Activated gamma-delta T cell treated with Interleukin-2 at 50 U/mL for 16 hours (primary cell): ENCODE data around the gene PALLD.
"Not testable (repeated sequence)": the region's sequence is repeated elsewhere in the genome, so short reads cannot be mapped to it uniquely, and the experiment has no call there.

Source experiments
- DNase-seq: peaks from one replicate; pipeline ENCODE4 v3.0.0-alpha.2; 2020

PALLD gene

DNA sequence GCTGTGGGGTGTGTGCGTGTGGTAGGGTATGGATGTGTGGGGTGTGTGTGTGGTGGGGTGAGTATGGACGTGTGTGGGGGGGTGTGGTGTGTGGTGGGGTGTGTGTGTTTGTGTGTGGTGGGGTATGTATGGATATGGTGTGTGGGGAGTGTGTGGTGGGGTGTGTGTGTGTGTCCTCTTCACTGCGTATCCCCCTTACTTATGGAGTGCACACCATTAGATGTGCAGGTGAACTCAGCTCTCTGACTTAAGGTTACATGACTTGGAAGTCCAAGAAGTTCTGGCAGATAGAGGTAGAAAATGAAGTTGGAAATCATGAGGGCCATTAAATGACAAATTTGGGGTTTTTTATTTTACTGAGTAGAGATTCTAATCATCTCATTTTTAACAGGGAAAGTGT, 182.5 kb downstream of the PALLD start:
- DNase-seq, result no peak

DNA sequence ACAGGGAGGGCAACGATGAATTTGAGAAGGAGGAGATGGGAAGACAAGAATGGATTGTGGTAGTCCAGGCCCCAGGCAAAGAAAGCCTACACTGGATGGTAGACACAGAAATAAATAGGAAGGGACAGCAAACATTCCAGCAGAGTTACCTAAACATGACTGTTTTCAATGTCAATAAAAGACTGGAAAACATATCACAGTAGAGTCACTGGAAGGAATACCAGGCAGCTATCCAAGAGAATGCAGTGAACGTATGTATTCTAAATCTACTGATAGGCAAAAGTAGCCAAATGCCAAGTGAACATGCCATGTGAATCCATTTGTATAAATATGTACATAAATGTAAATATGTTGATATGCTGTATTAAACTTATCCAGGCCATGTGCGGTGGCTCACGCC, 183.0 kb downstream of the PALLD start:
- DNase-seq, result no peak

DNA sequence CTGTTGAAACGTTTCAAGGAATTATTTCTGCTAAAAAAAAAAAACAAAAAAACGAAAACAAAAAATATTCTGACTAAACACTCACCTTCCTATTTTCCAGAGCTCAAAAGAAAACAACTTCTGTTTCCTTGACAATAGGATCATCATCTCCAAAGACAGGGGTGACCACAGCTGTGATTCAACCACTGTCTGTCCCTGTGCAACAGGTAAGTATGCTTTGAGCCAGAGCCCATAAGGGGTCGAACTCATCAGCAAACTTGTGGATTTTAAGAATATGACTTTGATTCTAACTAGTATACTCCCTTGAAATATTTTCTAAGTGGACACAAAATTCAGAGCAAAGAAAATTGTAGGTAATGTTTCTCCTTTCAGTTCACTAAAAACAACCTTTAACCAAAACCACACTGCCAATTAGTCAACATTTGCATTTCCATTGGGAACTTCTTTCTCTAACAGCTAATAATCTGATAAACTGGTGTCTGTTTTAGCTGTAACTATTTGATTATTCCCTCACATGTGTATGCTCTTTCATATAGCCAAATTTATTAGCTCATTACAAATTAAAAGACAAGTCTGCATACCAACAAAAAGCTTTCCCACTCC, 186.1 kb downstream of the PALLD start:
- DNase-seq, result no peak

DNA sequence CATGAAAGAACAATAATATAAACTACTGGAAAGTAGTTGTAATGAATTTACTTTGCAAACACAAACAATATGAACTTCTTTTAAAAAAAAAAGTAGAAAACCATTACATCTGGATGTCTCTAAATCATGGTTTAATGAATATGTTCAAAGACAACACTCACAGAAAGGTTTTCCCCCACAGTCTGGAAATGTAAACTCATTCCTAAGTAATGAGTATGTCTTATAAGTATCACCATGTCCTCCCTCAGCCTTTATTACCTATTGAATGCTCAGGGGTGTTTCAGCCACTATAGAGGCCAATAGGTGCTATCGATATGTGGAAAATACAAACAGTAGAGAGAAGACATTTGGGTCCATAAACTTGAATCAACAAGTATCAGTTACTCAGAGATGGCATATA, 186.7 kb downstream of the PALLD start:
- DNase-seq, result no peak

DNA sequence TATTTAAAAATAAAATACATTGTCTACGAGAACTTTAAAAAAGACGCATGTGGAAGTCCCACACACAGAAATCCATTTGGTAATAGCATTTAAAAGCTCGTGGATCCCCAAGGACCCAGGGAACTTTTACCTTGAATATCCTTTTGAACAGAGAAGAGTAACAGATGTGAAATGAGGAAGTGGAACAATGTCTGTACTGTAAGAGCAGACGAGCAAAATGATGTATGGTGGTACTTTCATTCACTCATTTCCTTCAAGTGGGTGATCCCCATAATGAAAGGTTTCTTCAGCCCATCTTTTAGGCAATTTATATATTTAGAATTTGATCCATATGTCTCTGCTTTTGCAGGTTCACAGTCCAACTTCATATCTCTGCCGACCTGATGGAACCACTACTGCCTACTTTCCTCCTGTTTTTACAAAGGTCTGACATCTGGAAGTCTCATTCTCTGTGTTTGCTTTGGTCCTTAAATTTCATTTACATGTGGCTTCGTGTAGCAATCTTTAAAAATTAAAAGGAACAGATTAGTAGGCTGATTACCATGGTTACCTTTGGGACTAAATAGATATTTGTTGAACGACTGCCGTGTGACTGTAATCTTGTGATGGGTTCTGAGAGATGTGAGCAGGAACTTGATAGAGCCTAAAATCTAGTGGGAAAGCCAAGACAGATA, 188.4 kb downstream of the PALLD start:
- no peak for DNase-seq

DNA sequence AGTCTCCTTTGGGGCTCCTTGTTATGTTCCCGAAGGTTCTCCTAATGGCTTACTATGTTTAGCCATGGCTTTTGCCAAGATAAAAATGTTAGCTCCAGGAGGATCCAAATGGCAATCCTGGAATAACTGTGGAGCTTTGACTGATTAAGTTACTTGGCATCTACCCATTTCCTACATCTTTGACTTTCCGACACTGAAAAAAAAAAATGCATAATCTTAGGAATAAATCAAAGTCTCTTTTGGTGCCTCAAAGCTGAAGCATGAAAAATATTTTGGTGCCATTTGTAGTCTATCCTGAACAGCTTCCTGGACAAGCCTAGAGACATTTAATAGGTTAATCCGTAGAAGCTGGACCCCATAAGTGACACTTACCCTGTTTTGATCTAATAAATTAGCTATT, 191.7 kb downstream of the PALLD start:
- no peak for DNase-seq

DNA sequence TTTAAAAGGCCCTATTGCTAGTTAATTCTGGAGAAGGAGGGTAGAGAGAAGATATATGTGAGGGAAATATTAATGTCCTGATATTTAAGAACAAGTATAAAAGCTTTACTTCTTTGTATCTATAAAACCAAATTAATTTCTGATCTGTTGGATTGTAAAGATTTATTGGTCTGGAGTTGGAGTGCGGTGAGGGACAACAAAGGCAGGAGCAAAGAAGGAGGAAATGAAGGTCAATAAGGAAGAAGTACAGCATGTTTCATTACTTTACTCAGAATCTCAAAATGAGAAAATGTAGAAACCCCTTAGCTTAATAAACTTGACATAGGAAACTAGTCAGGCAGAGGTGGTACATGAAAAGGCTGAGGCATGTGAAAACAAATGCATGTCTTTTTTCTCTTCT, 192.9 kb downstream of the PALLD start:
- no peak for DNase-seq

DNA sequence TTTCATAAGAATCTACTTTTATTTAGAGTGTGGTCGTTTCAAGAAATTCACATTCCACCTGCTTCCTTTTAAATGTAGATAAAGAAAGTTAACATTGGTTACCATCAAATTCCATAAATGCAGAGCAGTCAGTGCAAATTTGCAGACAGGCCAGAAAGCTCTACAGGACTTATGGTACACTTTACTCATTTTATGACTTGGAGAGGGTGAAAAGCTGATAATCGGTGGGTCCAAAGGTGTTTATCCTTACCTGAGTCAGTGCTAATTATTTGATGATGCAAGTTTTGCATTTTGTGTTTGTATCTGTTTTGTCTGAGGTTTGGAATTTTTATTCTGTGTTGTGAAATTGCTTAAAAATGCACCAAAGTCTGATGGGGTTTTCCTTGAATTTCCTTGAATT, 193.3 kb downstream of the PALLD start:
- no peak for DNase-seq

DNA sequence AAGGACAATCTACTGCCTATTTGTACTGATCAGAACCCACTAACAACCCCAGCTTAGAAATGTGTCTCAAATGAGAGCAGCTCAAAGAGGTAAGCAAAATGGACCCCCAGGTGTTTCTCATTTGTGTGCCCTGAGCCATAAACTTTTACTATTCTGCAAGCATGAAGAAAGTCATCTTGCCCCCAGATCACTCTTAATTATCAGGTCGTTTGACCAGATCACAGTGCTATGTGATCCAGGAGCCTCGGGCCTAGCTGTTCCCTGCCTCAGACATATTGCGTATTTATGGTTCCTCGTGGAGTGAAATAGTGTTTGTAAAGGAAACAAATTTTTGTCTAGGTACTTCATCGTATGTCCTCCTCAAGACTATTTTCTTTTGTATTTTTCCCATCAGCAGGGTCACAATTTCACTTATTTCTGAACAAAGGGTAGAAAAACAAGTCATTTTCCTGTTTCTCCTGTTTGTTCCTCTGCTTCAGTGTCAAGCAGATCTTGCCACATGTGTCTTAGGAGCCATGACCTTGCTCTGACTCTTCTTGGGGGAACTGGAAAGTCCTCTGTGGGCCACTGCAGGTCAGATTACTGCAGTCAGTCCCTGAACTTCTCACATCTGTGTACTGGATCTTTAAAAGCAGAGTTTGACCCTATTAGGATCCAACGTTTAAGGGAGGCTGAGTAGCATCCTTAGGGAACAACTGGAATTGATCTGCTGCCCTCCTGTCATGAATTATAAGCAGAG, 194.9 kb downstream of the PALLD start:
- DNase-seq, result no peak

DNA sequence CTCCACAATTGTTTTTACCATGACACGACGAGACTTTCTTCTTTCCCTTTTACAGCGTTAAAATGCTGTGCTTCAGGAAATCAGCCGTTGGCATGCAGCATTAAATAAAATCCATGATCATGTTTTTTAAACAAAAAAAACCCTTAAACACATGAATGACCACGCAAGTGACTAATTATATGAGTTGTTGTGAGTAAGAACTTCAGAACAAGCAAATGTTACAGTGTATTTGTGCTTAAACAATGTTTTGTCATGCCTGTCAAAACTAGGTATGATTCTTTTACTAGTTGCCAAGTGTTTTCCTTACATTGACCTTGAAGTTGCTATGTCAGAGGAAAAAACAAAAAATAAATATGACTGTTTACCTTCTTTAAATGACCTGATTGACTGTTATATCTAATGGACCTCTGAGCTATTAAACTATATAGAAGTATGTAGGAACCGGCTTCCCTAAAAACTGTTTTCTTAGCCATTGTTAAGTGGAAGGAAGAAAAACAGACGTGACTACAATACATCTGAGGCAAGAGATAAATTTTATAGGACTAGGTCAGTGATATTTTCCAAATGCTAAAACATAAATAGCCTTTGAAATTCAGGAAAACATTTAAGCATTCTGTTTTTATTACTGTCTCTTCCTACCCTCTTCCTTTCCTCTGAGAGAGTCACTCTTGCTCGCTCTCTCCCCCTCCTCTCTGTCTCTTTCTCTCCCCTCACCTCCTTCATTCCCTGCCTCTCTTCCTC, 197.1 kb downstream of the PALLD start:
- DNase-seq, result no peak

DNA sequence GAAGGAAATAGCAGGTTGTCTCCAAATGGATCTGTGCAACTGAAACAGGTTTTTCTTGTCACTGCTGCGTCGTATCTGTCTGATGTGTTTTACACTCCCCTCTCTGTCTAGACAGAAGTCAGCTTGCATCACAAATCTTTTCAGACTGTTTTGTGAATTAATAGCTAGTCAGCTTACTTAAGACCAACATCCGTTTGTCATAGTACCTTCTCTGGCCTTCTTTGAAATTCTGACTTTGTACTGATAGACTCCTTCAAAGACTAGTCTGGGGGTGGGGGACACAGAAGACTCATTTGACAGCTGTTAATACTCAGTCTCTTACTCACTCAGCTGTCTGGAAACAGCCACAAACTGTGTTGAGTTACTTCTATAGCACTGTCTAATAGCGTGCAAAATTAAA, 197.8 kb downstream of the PALLD start:
- DNase-seq, result no peak

DNA sequence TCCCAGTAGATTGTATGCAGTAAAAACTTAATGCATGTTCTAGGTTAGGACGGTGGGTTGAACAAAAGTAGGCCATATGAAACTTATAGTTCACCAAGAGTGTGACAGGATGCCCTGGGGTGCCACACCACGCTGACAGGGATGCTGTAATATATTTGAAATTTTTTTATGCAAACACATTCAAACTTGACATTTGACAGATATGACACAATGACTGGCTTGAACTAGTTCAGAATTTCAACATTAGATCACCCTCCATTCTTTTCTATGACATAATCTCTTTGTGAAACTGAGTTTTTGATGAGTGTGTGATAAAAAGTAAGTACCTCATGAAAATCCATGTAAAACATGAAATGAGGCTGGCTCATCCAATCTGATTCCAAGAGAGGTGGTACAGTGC, 198.4 kb downstream of the PALLD start:
- no peak for DNase-seq

DNA sequence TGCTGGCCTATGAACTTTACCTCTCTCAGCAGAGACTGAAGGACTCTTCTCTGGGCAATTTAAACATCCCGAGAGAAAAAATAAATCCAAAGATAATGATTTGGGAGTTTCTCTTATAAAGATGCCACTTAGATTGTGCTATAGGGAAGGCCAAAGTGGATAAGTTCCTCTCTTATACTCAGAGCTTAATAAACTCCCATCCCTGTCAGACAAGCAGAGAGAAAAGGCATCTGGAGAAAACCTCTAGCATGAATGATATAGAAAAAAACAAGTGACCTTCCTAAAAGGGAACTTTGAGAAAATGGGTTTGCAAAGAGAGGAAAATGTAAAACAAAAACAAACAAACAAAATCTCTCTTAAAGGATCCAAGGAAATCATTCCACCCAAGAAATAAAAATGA, 199.4 kb downstream of the PALLD start:
- no peak for DNase-seq

DNA sequence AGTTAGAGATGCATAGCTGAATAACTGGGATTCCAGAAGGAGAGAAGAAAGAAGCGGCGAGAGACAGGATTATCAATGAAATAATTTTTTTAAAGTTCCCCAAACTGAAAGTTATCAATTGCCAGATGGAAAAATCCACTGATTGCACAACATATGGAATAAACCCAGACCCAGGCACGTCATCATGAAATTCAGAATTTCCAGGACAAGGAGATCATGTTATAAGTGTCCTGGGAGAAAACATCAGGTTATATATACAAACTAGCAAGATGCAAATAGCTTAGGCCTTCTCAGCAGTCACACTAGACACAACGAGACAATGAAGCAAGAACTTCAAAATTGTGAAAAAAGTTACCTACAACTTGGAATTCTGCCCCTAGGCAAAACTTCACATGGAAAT, 200.0 kb downstream of the PALLD start:
- no peak for DNase-seq

DNA sequence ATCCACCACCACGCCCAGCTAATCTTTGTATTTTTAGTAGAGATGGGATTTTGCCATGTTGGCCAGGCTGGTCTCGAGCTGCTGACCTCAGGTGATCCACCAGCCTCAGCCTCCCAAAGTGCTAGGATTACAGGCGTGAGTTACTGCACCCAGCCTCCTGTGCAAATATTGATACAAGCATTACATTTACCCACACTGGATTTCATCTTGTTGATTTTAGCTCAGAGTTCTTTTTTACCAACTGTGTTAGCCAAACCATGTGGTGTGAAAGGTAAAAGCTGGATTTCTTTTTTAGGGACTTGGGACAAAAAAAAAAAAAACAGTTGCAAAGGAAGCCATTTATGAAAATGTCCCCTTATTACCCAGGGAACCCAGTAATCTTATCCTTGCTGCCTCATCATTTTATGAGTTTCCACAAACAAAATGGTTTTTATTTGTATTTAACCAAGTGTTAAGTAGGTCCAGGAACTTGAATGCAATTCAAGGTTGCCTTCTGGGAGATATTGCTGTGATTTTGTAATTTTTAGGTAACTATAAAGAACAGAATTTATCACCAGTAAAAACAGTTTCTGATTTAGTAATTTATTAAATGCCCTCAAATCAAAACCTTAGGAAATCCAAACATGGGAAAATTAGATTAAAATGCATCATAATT, 202.5 kb downstream of the PALLD start:
- DNase-seq, result no peak

DNA sequence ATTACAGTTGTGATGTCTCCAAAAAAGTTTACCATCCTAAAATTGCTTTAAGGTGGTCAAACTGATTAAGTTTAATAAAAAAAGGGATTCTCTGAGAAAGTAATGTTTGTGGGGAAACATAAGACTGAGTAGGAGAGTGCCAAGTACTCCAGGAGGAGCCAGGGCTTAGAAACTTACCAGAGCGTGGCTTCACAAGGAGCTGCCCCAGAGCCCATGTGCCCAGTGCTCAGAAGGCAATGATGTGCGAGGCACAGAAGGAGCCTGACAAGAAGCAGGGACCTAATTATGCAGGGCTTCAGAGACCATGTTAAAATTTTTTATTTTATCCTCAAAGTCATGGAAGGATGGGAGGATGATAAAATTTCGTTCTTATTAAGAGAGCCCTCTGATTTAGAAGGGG, 204.2 kb downstream of the PALLD start:
- no peak for DNase-seq

DNA sequence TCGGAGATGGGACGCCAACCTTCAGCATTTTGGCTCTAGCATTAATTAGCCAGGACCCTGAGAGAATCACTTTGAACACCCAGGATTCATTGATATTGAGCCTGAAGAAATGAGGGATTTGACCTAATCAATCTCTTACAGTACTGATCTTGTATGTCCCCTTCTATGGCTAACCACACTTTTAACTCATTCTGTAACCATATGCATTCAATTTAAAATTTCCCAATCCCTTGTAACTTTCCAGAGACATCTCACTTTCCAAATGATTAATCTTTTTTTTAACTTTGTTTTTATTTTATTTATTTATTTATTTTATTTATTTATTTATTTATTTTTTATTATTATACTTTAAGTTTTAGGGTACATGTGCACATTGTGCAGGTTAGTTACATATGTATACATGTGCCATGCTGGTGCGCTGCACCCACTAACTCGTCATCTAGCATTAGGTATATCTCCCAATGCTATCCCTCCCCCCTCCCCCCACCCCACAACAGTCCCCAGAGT, 205.8 kb downstream of the PALLD start:
- not testable (repeated sequence) for DNase-seq

DNA sequence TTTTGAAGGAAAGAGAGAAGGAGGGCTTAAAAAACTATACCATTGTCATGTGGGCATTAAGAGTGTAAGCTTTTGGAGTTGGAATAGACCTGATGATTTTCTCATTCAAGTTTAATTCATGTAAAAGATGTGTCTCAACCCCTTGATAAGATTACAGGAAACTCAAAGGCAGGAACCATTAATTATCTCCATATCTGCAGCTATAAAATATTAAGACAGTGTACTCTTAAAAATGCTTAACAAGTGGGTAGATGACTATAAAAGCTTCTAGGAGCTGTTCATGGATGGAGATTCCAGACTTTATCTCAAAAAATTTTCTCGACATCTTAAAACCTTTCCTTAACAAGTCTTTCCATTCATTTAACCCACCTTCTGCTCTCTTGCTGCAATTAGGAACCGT, 208.3 kb downstream of the PALLD start:
- no peak for DNase-seq

DNA sequence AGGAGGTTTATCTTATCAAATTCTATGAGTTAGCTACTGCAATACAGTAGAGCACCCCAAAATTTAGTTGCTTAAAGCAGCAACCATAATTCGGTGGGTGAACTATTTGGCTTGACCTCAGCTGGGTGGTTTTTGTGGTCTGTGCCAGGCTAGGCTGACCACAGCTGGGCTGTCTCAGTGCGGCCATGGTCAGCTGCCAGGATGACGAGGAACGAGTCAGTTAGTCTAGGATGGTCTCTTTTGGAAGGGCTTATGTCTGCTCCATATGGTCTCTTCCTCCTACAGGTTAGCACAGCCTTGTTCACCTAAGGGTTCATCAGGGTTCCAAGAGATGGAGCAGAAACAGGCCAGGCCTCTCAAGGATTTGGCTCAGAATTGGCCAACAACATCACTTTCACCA, 210.4 kb downstream of the PALLD start:
- no peak for DNase-seq

DNA sequence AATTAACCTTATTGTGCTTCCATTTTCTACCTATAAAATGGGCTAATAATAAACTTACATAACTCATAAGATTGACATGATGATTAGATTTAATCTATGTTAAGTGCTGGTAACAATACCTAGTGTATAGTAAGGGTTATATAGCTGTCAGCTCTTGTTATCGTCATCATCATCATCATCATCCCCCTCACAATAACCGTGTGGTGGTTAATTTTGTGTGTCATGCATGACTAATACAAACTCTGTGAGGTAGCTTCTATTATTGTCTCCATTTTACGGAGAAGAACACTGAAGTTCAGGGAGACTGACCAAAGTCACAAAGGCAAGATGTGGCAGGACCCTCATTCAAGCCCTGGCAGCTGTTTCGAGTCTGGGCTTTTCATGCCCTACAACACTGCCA, 211.3 kb downstream of the PALLD start:
- no peak for DNase-seq

DNA sequence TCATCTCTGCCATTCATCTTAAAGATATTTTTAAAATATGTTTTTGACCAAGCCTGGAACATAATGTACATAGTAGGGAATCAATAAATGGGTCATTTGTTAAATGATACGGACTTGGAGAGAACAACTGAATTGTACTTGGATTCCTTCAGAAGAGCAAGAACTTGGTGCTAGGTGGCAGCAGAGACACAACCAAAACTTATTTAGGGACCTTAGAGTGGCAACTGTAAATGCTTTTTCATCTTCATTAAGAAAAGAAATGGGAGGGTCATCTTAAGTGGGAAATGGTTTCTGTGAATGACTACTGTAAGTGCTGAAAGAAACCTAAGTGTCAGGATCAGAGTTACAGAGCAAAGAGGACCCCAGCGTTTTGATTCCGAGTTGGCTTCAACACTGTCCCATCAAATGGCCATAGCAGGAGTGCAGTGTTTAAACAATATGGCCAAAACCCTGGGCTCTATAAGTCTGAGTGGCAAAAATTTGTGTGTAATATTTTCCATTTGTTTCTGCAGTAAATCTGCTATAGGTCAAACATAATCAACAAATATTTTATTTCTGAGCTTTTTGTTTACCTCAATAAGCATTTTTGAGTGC, 213.6 kb downstream of the PALLD start:
- no peak for DNase-seq
